Prostate gland (tissue), 2 donors: Measurements from ENCODE around the gene CD9.

ENCODE experiments used
- CTCF ChIP-seq, 4 experiments: fragments of 200-600 bp in 2 of 4; fragments of 450-650 bp in 2 of 4; sonication (generic) in 2 of 4; IDR thresholded peaks; 1 replicate in 3 of 4; 2 replicates in 1 of 4; pipeline ENCODE4 v1.5.1; 2016 to 2019; ENCODE audit warnings: antibody characterized with exemption in 4 of 4, mild to moderate bottlenecking in 2 of 4, moderate library complexity in 2 of 4
- POLR2A ChIP-seq: fragments of 450-650 bp; IDR thresholded peaks from one replicate; pipeline ENCODE4 v1.6.1; 2016; ENCODE audit warnings: antibody characterized with exemption, mild to moderate bottlenecking
- POLR2AphosphoS5 ChIP-seq: sonication (generic); formaldehyde crosslinking; IDR thresholded peaks from one replicate; pipeline ENCODE4 v1.6.1; 2017; ENCODE audit warnings: antibody characterized with exemption

GRCh38 chr12:6158255-6158654 lies 41.9 kb upstream of the CD9 start:
- TF ChIP-seq CTCF (IDR thresholded peaks at IDR 0.05) (no peak), POLR2AphosphoS5 (no peak), POLR2A (no peak)
